SK-N-MC (cell line): Measurements from ENCODE around the gene TRIP12.

Source experiments
- EZH2 ChIP-seq: fragments of 200-600 bp; sonication (generic); IDR thresholded peaks from one replicate; pipeline ENCODE4 v1.6.1; 2017; ENCODE audit warnings: antibody characterized with exemption
- POLR2AphosphoS5 ChIP-seq: IDR thresholded peaks from 2 replicates; pipeline ENCODE4 v1.6.1; 2012; ENCODE audit warnings: mild to moderate bottlenecking, low read depth, low read length, borderline replicate concordance

DNA sequence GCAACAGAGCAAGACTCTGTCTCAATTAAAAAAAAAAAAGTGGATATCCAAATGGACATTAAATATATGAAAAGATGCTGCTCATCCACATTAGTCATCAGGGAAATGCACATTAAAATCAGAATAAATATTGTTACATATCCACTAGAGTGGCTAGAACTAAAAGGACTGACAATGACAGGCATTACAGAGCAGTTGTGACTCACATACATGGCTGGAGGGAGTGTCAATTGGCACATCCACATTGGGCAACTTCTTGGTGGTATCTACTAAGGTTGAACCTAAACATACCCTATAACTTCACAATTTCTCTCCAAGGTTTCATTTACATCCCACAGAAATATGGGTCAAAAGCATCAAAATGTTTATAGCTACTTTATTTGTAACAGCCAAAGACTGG lies 193.4 kb downstream of the TRIP12 start:
- TF ChIP-seq POLR2AphosphoS5 (no peak), EZH2 (no peak)
